ENCODE results near the gene SERPINB1. TPM values are rescaled to one million over a fixed set of nuclear protein-coding genes. Genes with fewer than 3 reads are reported as not detected.

The SERPINB1 gene
- total and polyA plus RNA-seq, 11 donors = 15.4 to 55.6 (median 22.2) TPM

DNA sequence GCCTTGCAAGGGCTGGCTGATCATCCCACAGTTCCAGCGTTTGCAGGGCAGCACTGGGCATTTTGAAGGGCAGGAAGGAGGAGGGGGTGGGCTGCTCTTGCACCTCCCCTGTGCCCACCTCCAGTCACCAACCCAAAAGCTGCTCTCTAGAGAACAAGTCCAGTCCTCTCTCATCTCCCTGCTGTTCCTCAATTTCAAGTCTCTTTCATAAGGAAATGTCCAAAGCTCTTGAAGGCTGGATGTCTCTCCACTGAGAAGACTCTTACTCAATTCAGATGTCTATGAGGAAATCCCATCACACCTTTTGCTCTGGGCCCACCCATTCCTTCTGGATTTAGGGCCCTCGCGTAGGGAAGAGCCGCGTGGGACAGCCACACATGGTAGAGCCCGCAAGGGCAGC is 44.8 kb downstream of the SERPINB1 start:
- TF ChIP-seq POLR2A (IDR thresholded peaks at IDR 0.05) = no peak
- TF ChIP-seq, protein P1, sequence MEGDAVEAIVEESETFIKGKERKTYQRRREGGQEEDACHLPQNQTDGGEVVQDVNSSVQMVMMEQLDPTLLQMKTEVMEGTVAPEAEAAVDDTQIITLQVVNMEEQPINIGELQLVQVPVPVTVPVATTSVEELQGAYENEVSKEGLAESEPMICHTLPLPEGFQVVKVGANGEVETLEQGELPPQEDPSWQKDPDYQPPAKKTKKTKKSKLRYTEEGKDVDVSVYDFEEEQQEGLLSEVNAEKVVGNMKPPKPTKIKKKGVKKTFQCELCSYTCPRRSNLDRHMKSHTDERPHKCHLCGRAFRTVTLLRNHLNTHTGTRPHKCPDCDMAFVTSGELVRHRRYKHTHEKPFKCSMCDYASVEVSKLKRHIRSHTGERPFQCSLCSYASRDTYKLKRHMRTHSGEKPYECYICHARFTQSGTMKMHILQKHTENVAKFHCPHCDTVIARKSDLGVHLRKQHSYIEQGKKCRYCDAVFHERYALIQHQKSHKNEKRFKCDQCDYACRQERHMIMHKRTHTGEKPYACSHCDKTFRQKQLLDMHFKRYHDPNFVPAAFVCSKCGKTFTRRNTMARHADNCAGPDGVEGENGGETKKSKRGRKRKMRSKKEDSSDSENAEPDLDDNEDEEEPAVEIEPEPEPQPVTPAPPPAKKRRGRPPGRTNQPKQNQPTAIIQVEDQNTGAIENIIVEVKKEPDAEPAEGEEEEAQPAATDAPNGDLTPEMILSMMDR (IDR thresholded peaks at IDR 0.05) = no peak
- Histone ChIP-seq H3K4me1 (peaks cover 0 to 60% (median 17%) of the 10 kb centered on the region in 12 donors), H3K36me3 (peaks cover 0 to 3% (median 0%) of the 10 kb centered on the region in 9 donors), H3K4me3 (no peak overlapping the region), H3K27ac (peak overlapping the region in 1 of 12 donors; percentile 13), H3K27me3 (no peaks in the 10 kb centered on the region), H3K9me3 (no peaks in the 10 kb centered on the region)
- DNase-seq (no peak), ATAC-seq (no peak)
- intact Hi-C loops (cut with DNase I) = loop anchor here in 1 of 10 donors (5.0 kb wide), 1 partner anchor 40 kb away; no protein-coding TSS in a partner anchor
- WGBS, 4 donors = 69 to 94% (median 74%) methylated on average over 1 to 6 of the region's 6 CpGs

DNA sequence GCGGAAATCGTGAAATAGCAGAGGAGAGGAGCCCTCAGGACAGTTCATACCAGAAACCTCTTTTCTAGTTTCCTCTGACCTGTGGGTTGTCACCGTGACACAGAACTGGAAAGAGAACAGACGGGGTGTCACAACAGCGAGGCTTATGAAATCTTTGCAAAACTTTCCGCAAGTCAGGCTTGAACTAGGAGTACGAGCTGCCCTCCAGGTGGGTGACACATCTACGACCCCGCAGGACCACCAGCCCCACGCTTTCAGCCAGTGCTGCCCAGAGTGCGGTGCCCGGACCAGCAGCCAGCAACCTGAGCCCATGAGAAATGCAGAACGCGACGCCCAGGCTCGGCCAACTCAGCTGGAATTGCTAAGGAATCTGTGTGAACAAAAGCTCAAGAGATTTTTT is 45.7 kb downstream of the SERPINB1 start:
- Histone ChIP-seq H3K36me3 (peaks cover 0 to 3% (median 0%) of the 10 kb centered on the region in 9 donors), H3K27ac (no peak overlapping the region), H3K9me3 (no peaks in the 10 kb centered on the region), H3K27me3 (no peaks in the 10 kb centered on the region), H3K4me3 (no peak overlapping the region), H3K4me1 (peaks cover 0 to 70% (median 21%) of the 10 kb centered on the region in 12 donors)
- DNase-seq (no peak), ATAC-seq (no peak)
- TF ChIP-seq POLR2A (IDR thresholded peaks at IDR 0.05) = no peak
- TF ChIP-seq, protein P1 (IDR thresholded peaks at IDR 0.05) = no peak
- 92 to 94% (median 93%) methylated on average over 16 of the region's 16 CpGs for WGBS, 4 donors
- intact Hi-C loops (cut with DNase I) = loop anchor here in 1 of 10 donors (5.0 kb wide), 1 partner anchor 41 kb away; no protein-coding TSS in a partner anchor

DNA sequence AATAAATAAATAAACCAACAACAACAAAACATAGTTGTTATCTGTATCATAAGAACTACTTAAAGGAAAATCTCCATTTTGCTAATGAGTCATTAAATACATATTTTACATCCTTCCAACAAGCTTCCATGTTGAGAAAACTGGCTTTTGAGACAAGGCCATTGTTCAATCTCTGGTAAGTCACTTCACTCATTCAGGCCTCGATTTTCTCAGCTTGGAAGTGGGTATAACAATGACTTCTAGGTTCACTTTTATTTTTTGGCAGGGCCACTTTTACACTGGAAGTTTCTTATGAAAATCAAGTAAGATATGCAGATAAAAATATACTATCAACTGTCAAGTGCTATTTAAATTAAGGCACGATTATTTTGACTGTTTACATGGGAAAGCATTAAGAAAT is 46.5 kb downstream of the SERPINB1 start:
- no peaks in the 10 kb centered on the region for H3K27me3 ChIP-seq
- H3K36me3 ChIP-seq = peaks cover 0 to 3% (median 0%) of the 10 kb centered on the region in 9 donors
- intact Hi-C loops (cut with DNase I) = loop anchor here in 1 of 10 donors (5.0 kb wide), 1 partner anchor 42 kb away; no protein-coding TSS in a partner anchor
- H3K9me3 ChIP-seq = no peaks in the 10 kb centered on the region
- WGBS, 4 donors = 83 to 90% (median 87%) methylated on average over 2 of the region's 2 CpGs
- no peak overlapping the region for H3K27ac ChIP-seq
- H3K4me1 ChIP-seq = peaks cover 0 to 71% (median 27%) of the 10 kb centered on the region in 12 donors
- ATAC-seq (no peak), DNase-seq (no peak)
- H3K4me3 ChIP-seq = no peak overlapping the region
- TF ChIP-seq, protein P1 (IDR thresholded peaks at IDR 0.05) = no peak

DNA sequence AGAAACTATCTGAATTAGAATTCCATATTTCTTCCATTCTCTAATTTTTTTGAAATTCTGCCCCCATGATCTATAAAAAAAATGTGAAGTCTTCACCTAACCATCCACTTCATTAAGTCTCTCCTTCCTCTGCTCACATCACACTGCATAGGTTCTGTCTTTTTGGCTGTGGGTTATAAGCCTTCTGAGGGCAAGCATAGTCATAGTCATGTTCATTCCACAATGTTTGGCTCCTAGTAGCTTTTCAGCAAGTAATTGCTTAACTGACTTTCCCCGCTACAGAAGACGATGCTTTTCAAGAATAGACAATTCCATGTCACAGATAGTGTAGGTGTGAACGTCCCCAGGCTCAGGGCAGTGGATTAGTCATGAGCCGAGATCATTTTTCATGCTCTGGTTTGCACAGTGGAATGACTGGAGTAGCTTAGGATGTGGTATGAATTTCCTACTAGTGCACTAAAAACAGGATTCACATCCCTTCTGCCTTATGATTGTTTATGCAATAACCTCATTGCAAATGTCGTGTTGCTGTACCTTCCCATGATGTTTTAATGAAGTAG is 47.4 kb downstream of the SERPINB1 start:
- Histone ChIP-seq H3K27me3 (no peaks in the 10 kb centered on the region), H3K9me3 (no peaks in the 10 kb centered on the region), H3K4me1 (peaks cover 0 to 69% (median 25%) of the 10 kb centered on the region in 12 donors), H3K4me3 (no peak overlapping the region), H3K27ac (peak overlapping the region in 1 of 12 donors; percentile 66), H3K36me3 (peaks cover 0 to 3% (median 0%) of the 10 kb centered on the region in 9 donors)
- 74 to 87% (median 81%) methylated on average over 5 of the region's 5 CpGs for WGBS, 4 donors
- ATAC-seq = no peak
- DNase-seq = no peak
- TF ChIP-seq POLR2A (IDR thresholded peaks at IDR 0.05) = no peak
- TF ChIP-seq, protein P1 (IDR thresholded peaks at IDR 0.05) = no peak
- intact Hi-C loops (cut with DNase I) = loop anchor here (5.0 kb wide), 3 partner anchors 48 to 193 kb away; partner anchors contain the start of gene SERPINB1 (in 6 of the 10)
